Upper lobe of left lung (tissue), 6 donors: ENCODE results near the gene ITGA2. TPM values are rescaled to one million over a fixed set of nuclear protein-coding genes. Genes with fewer than 3 reads are reported as not detected.

Experiments used
- ATAC-seq, 2 donors: fragments of 200-7000 bp; cut with Tn5 transposase; one replicate each; pipeline ENCODE4 v1.9.1; 2022; ENCODE audit warnings: mild to moderate bottlenecking in 2 of 2, moderate library complexity in 2 of 2; ENCODE audit not compliant: low FRiP score in 2 of 2
- DNase-seq, 2 donors: peaks; one replicate each; pipeline ENCODE4 v3.0.0-alpha.2; 2019 to 2020
- H3K27ac ChIP-seq, 4 donors: fragments of 200-600 bp; sonication (generic); one replicate each; pipeline ENCODE4 v1.5.1; 2016 to 2019
- H3K27me3 ChIP-seq, 4 donors: fragments of 200-600 bp; sonication (generic); one replicate each; pipeline ENCODE4 v1.5.1; 2017 to 2019
- H3K36me3 ChIP-seq, 4 donors: fragments of 200-600 bp; sonication (generic); one replicate each; pipeline ENCODE4 v1.5.1; 2016 to 2019
- H3K4me1 ChIP-seq, 4 donors: fragments of 200-600 bp; sonication (generic); one replicate each; pipeline ENCODE4 v1.5.1; 2018 to 2019
- H3K4me3 ChIP-seq, 4 donors: fragments of 200-600 bp; sonication (generic); one replicate each; pipeline ENCODE4 v1.5.1; 2017 to 2019; ENCODE audit warnings: mild to moderate bottlenecking in 2 of 4, moderate library complexity in 1 of 4
- H3K9me3 ChIP-seq, 4 donors: fragments of 200-600 bp; sonication (generic); one replicate each; pipeline ENCODE4 v1.5.1; 2018 to 2019
- EP300 ChIP-seq, 4 donors: sonication (generic); formaldehyde crosslinking; IDR thresholded peaks; one replicate each; pipeline ENCODE4 v1.5.1; 2017; ENCODE audit warnings: antibody characterized with exemption in 4 of 4, control low read depth in 2 of 4
- POLR2A ChIP-seq, 4 donors: fragments of 450-650 bp; IDR thresholded peaks; one replicate each; pipeline ENCODE4 v1.5.1; 2016 to 2017; ENCODE audit warnings: antibody characterized with exemption in 4 of 4, mild to moderate bottlenecking in 2 of 4
- POLR2AphosphoS5 ChIP-seq, 2 donors: sonication (generic); formaldehyde crosslinking; IDR thresholded peaks; one replicate each; pipeline ENCODE4 v1.5.1; 2017; ENCODE audit warnings: antibody characterized with exemption in 2 of 2
- WGBS, 2 donors: methylation state at CpG; one replicate each; pipeline ENCODE4 v1.1.5; 2017 to 2018; 5-methylcytosine and 5-hydroxymethylcytosine counted together
- total RNA-seq, 6 donors: library from RNA; depleted of rRNA in 4 of 6; stranded (reverse); fragments of >200 nt in 4 of 6; gene quantifications; one replicate each; pipeline versions ENCODE4 v1.1.0 to v1.2.1, GENCODE V29; 2016 to 2021
- TF ChIP-seq, protein P1 (sequence below), 6 experiments: fragments of 450-650 bp in 4 of 6; fragments of 200-600 bp in 2 of 6; sonication (generic) in 2 of 6; IDR thresholded peaks; one replicate each; pipeline ENCODE4 v1.5.1; 2016 to 2019; ENCODE audit warnings: antibody characterized with exemption in 6 of 6
- donor health status: DM: no; HTN: no; CAD: no; lungs with moderate emphysema.
- donor health status: DM: no; HTN: yes; CAD: no; lungs with severe emphysema.

ITGA2 gene
- total RNA-seq, 6 donors from 2014 or later: 4.2 to 45.8 (median 13.7) TPM

GRCh38 chr5:53035868-53036381, 46.8 kb downstream of the ITGA2 start:
- DNase-seq (no peak), ATAC-seq (no peak)
- H3K27me3 ChIP-seq: no peaks in the 10 kb centered on the region
- H3K27ac ChIP-seq: peak overlapping the region in 1 of 4 donors; percentile 27
- 71 to 78% methylated on average over 2 of the region's 2 CpGs for WGBS, 2 donors
- no peak overlapping the region for H3K4me3 ChIP-seq
- H3K36me3 ChIP-seq: no peaks in the 10 kb centered on the region
- no peaks in the 10 kb centered on the region for H3K9me3 ChIP-seq
- H3K4me1 ChIP-seq: peaks cover 32 to 49% (median 36%) of the 10 kb centered on the region in 4 donors
- TF ChIP-seq, protein P1, sequence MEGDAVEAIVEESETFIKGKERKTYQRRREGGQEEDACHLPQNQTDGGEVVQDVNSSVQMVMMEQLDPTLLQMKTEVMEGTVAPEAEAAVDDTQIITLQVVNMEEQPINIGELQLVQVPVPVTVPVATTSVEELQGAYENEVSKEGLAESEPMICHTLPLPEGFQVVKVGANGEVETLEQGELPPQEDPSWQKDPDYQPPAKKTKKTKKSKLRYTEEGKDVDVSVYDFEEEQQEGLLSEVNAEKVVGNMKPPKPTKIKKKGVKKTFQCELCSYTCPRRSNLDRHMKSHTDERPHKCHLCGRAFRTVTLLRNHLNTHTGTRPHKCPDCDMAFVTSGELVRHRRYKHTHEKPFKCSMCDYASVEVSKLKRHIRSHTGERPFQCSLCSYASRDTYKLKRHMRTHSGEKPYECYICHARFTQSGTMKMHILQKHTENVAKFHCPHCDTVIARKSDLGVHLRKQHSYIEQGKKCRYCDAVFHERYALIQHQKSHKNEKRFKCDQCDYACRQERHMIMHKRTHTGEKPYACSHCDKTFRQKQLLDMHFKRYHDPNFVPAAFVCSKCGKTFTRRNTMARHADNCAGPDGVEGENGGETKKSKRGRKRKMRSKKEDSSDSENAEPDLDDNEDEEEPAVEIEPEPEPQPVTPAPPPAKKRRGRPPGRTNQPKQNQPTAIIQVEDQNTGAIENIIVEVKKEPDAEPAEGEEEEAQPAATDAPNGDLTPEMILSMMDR (IDR thresholded peaks at IDR 0.05): peak in 1 of 6 experiments; percentile 7
- no peak for TF ChIP-seq EP300 (IDR thresholded peaks at IDR 0.05)

- H3K4me1 ChIP-seq: peaks cover 25 to 35% (median 26%) of the 10 kb centered on the region in 4 donors
- no peak overlapping the region for H3K4me3 ChIP-seq
- no peaks in the 10 kb centered on the region for H3K27me3 ChIP-seq
- WGBS, 2 donors: 28 to 43% methylated on average over 3 of the region's 3 CpGs
- DNase-seq (no peak), ATAC-seq (peak; percentile 43 to 53)
- peak in 2 of 4 donors; percentile 12 to 23 for TF ChIP-seq EP300 (IDR thresholded peaks at IDR 0.05)
- peak in 1 of 2 donors; percentile 34 for TF ChIP-seq POLR2AphosphoS5 (IDR thresholded peaks at IDR 0.05)
- TF ChIP-seq, protein P1 (IDR thresholded peaks at IDR 0.05): no peak
- no peaks in the 10 kb centered on the region for H3K9me3 ChIP-seq
- H3K36me3 ChIP-seq: no peaks in the 10 kb centered on the region
- peak overlapping the region in 3 of 4 donors; percentile 38 to 53 (median 38) for H3K27ac ChIP-seq
Measured at GRCh38 chr5:53037141-53037859, 48.1 kb downstream of the ITGA2 start.

GRCh38 chr5:53038196-53038847, 49.2 kb downstream of the ITGA2 start:
- ATAC-seq (no peak), DNase-seq (no peak)
- no peak overlapping the region for H3K4me3 ChIP-seq
- H3K36me3 ChIP-seq: no peaks in the 10 kb centered on the region
- H3K4me1 ChIP-seq: peaks cover 18 to 27% (median 21%) of the 10 kb centered on the region in 4 donors
- no peaks in the 10 kb centered on the region for H3K9me3 ChIP-seq
- H3K27ac ChIP-seq: peak overlapping the region in 2 of 4 donors; percentile 38 to 53
- H3K27me3 ChIP-seq: no peaks in the 10 kb centered on the region
- WGBS, 2 donors: 70 to 87% methylated on average over 4 to 5 of the region's 5 CpGs
- TF ChIP-seq, protein P1 (IDR thresholded peaks at IDR 0.05): no peak
- TF ChIP-seq EP300 (IDR thresholded peaks at IDR 0.05): no peak
- TF ChIP-seq POLR2A (IDR thresholded peaks at IDR 0.05): no peak
- no peak for TF ChIP-seq POLR2AphosphoS5 (IDR thresholded peaks at IDR 0.05)

DNA sequence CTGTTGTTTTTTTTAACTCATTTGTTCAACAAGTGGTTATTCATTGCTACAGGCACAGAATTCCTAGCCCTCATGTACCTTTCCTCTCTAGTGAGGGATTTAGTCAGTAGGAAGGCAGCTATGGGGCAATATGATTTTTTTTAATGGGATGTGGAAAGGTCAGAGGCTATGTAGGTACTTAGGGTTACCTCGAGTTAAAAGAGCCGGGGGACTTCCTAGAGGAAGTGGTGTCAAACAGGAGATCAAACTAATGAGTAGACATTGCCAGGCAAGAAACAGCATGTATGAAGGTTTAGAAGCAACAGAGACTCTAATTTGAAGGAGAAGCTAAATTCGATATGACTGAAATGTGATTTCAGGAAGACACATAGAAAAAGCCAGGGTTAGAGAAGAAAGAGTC, 50.7 kb downstream of the ITGA2 start:
- no peak for DNase-seq
- peak overlapping the region in 1 of 4 donors; percentile 16 for H3K27ac ChIP-seq
- no peaks in the 10 kb centered on the region for H3K36me3 ChIP-seq
- peaks cover 18 to 29% (median 24%) of the 10 kb centered on the region in 4 donors for H3K4me1 ChIP-seq
- no peak for ATAC-seq
- H3K4me3 ChIP-seq: no peak overlapping the region
- no peaks in the 10 kb centered on the region for H3K27me3 ChIP-seq
- WGBS, 2 donors: 65 to 68% methylated on average over 3 of the region's 3 CpGs
- H3K9me3 ChIP-seq: no peaks in the 10 kb centered on the region
- no peak for TF ChIP-seq EP300 (IDR thresholded peaks at IDR 0.05)
- TF ChIP-seq POLR2A (IDR thresholded peaks at IDR 0.05): no peak
- TF ChIP-seq POLR2AphosphoS5 (IDR thresholded peaks at IDR 0.05): no peak
- TF ChIP-seq, protein P1 (IDR thresholded peaks at IDR 0.05): no peak
